Ureter (tissue), 1 donor: ENCODE measurements around the gene TICAM2. TPM values are rescaled to one million over a fixed set of nuclear protein-coding genes. Genes with fewer than 3 reads are reported as not detected.
"Not testable (repeated sequence)": the region's sequence is repeated elsewhere in the genome, so short reads cannot be mapped to it uniquely, and the experiment has no call there.

ENCODE experiments used
- DNase-seq: peaks from one replicate; pipeline ENCODE4 v3.0.0-alpha.2; 2020; ENCODE audit warnings: low spot score
- total RNA-seq: library from RNA; stranded (reverse); gene quantifications from one replicate; pipeline ENCODE4 v1.2.4, GENCODE V29; 2023
- donor health status: DM: yes; HTN: yes; CAD: no.

TICAM2 gene
- total RNA-seq: 2.8 TPM

DNA sequence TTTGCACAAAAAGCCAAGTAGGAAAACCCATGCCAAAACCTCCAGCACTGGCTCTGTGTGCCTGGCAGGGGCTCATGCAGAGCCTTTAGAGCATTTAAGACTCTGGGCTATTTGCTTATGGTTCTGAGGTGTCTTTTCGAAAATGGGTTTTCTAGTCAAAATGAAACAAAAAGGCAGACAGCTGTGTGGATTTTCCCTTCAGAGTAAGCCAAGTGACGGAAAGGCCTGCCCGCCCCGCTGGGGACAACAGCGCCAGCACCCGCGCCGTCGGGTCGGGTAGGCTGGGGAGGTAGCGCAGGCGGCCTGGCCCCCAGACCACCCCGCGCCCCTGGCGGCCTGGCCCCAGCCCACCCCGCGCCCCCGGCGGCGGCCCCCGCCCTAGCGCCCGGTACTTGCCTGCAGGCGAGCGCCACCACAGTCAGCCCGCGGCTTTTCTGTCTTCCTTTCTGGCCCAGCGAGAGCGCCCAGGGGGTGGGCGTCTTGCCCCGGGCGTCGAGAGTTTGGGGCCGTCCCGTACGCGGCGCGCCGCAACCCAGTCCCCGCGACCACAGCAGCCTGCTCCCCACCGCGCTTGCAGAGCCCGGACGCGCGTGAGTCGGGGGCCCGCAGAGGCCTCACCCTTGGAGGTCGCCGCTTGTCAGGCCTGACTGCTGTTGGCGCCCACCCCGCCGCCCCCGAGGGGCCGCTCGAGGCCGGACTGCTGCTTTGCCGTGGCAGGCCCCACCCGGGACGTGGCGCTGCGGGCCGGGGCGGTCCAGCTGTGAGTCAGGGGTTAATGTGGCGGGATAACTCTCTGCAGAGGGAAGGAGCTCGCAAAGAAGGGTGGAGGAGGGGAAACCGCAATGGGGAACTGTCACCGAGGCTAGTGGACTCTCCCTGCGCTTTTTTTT, at the start of gene TICAM2:
Gene TICAM2 (minus strand): TSS at position 779 of the 890 bp plus-strand sequence. CDS start 21,223 bp downstream, outside the sequence.
- DNase-seq: peak; percentile 68

GRCh38 chr5:115649541-115649940, 47.3 kb upstream of the TICAM2 start:
- DNase-seq: no peak

DNA sequence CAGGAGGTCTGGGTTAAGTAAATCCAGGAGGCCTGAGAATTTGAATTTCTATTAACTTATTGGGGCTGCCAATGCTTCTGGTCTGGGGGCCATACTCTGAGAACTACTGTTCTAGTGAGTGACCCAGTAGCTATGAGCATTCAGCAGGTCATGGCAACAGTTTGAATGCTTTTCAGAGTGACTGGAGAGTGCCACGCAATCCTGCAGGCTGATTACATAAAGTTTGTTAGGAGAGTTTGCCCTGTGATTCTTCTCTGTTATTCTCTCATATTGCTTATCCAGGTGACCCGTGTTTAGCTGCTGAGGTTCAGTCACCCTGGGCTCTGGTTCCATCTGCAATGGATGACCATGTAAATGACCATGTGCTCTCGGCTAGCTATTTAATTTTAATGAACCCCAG, 45.8 kb upstream of the TICAM2 start:
- DNase-seq: no peak

DNA sequence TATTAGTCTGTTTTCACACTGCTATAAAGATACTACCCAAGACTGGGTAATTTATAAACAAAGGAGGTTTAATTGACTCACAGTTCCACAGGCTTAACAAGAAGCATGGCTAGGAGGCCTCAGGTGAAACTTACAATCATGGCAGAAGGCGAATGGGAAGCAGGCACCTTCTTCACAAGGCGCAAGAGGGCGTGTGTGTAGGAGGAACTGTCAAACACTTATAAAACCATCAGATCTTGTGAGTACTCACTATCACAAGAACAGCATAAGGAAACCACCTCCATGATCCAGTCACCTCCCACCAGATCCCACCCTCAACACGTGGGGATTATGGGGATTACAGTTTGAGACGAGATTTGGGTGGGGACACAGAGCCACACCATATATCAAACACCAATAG, 43.1 kb upstream of the TICAM2 start:
- DNase-seq: not testable (repeated sequence)

DNA sequence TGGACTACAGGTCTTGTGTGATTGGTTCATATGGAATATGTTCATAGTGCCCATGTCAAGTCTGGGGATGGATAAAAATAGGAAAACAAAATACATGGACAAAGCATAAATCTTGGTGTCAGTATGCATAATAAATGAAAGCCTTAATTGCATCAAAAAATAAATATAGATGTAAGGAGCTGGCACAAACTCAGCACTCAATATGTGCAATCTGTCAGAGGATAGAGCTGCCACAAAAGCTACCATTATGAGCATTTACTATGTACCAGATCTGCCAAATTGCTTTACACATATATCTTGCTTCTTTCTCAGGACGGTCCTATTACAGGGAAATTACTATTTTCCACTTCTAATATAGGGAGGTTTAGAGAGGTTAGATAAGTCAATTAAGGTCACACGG, 41.8 kb upstream of the TICAM2 start:
- DNase-seq: no peak

GRCh38 chr5:115641948-115642347, 39.7 kb upstream of the TICAM2 start:
- DNase-seq: no peak

DNA sequence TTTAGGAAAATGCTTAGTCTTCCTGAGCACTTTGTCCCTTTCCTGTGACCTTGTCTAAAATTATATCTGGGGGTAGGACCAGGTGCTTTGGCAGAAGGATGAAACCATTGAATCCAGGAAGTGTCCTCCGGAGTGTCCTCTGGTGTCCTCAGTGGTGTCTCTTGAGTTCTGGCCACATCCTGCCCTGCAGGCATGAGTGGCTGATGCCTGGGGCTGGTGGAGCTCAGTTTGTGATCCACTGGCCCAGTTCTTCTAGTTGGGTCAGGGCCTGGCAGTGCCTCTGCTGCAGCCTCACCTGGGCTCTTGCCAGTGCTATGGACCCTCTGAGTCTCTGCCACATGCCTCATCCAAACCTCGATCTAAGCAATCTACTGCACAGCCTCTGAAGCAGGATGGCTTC, 38.0 kb upstream of the TICAM2 start:
- DNase-seq: no peak

GRCh38 chr5:115639377-115639776, 37.1 kb upstream of the TICAM2 start:
- no peak for DNase-seq

- no peak for DNase-seq
Measured at GRCh38 chr5:115637507-115637906, 35.2 kb upstream of the TICAM2 start.

GRCh38 chr5:115636008-115636407, 33.7 kb upstream of the TICAM2 start:
- DNase-seq: no peak

- peak; percentile 92 for DNase-seq
Measured at GRCh38 chr5:115634343-115635132, 32.3 kb upstream of the TICAM2 start.

DNA sequence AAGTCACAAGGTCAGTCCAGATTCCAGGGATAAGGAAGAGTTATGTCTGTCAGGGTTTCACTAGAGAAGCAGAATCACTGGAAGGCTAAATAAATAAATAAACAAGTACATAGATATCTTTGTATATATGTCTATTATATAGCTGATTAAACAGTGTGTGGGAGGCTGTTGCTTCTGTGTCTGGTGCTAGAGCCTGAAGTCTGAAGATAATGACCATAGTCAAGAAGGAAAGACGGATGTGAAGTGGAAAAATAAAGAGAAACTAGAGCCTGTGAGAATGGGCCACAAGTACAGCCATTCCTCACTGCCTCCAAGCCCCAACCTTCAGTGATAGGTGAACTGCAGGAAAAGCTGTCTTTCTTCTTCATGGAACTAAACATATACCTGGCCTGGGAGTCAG, 27.6 kb upstream of the TICAM2 start:
- DNase-seq: no peak

GRCh38 chr5:115627295-115627865, 25.1 kb upstream of the TICAM2 start:
- DNase-seq: no peak

GRCh38 chr5:115626445-115626823, 24.2 kb upstream of the TICAM2 start:
- DNase-seq: no peak

GRCh38 chr5:115625579-115626444, 23.5 kb upstream of the TICAM2 start, which contains the start of gene TMED7:
Gene TMED7 (minus strand): TSS chr5:115626036. CDS start chr5:115625792, 244 bp downstream.
- peak; percentile 100 for DNase-seq

- no peak for DNase-seq
Measured at GRCh38 chr5:115624994-115625393, 22.7 kb upstream of the TICAM2 start.

GRCh38 chr5:115623658-115624057, 21.4 kb upstream of the TICAM2 start:
- DNase-seq: no peak

DNA sequence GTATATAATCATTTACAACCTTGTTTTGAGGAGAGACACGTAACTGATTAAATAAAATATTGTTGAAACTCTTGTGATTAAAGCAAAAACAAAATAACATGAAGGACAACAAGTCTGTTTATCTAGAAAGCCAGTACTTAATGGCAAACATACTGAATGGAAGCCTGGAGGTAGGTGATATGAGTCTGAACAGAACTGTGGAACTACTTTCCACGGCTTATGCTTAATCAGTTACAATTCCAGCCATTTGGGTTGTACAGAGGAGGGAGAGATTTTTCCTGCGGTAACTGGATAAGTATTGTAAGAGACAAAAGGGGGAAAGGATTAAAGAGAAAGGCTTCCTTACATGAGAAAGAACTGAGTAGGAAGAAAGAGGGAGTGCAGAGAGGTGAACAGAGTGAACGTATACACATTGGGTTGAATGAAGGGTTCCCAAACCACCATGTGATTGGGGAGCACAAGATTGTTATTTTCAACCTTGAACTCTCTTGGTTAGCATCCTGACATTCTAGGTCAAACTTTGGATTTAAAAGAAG, 19.2 kb upstream of the TICAM2 start:
- DNase-seq: no peak

- DNase-seq: no peak
Measured at GRCh38 chr5:115616892-115617291, 14.6 kb upstream of the TICAM2 start.

- no peak for DNase-seq
Measured at GRCh38 chr5:115616472-115616871, 14.2 kb upstream of the TICAM2 start.

DNA sequence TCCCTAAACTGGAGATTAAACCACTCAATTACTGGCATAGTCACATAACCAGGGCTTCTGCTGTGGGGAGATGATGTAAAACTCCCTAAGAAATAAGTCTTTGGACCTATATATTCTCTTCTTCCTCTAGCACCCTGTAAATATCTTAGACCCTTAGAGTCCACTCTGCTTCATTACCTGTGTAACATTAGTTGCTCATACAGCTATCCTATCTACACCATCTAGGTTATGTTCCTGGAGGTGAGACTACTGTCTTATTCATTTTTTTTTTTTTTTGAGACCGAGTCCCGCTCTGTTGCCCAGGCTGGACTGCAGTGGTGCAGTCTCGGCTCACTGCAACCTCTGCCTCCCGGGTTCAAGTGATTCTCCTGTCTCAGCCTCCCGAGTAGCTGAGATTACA, 9.6 kb upstream of the TICAM2 start:
- DNase-seq: no peak
